ENCODE measurements around the gene ETHE1. TPM values are rescaled to one million over a fixed set of nuclear protein-coding genes. Genes with fewer than 3 reads are reported as not detected.

Gene ETHE1
- total RNA-seq, 1 experiment from 2014 or later, result 78.0 TPM

DNA sequence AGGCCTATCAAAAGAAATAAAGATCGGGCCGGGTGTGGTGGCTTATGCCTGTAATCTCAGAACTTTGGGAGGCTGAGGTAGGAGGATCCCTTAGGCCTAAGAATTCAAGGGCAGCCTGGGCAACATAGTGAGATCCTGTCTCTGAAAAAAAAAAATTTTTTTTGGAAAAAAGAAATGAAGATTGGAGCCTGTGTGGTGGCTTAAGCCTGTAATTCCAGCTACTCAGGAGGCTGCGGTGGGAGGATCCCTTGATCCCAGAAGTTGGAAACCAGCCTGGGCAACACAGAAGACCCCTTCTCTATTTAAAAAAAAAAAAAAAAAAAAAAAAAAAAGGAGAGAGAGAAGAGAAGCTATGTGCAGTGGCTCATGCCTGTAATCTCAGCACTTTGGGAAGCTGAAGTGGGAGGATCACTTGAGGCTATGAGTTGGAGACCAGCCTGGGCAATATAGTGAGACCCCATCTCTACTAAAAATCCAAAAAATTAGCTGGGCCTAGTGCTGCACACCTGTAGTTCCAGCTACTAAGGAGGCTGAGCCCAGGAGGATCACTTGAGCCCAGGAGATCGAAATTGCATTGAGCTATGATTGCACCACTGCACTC is 46.9 kb downstream of the ETHE1 start:
- peaks cover 7% of the 10 kb centered on the region for H3K4me1 Mint-ChIP-seq (ENCODE audit: insufficient read depth, unreplicated experiment)
- H3K9me3 Mint-ChIP-seq (ENCODE audit: unreplicated experiment), result no peaks in the 10 kb centered on the region
- no TSS peak for BruUV-seq (replicated peaks)
- CTCF ChIA-PET, result interaction anchor here (0.6 to 0.9 kb wide), 2 partner anchors 31 to 74 kb away, joined by 3 to 4 read pairs; no protein-coding TSS in a partner anchor
- no peak overlapping the region for H3K27ac Mint-ChIP-seq (ENCODE audit: low read depth, unreplicated experiment)
- peaks cover 31% of the 10 kb centered on the region for H3K36me3 Mint-ChIP-seq (ENCODE audit: insufficient read depth, unreplicated experiment)
- no peaks in the 10 kb centered on the region for H3K27me3 Mint-ChIP-seq (ENCODE audit: insufficient read depth, unreplicated experiment)
- intact Hi-C loops (cut with micrococcal nuclease), result no loop called here
- H3K4me3 Mint-ChIP-seq (ENCODE audit: unreplicated experiment), result no peak overlapping the region
- TF ChIP-seq, protein P1, sequence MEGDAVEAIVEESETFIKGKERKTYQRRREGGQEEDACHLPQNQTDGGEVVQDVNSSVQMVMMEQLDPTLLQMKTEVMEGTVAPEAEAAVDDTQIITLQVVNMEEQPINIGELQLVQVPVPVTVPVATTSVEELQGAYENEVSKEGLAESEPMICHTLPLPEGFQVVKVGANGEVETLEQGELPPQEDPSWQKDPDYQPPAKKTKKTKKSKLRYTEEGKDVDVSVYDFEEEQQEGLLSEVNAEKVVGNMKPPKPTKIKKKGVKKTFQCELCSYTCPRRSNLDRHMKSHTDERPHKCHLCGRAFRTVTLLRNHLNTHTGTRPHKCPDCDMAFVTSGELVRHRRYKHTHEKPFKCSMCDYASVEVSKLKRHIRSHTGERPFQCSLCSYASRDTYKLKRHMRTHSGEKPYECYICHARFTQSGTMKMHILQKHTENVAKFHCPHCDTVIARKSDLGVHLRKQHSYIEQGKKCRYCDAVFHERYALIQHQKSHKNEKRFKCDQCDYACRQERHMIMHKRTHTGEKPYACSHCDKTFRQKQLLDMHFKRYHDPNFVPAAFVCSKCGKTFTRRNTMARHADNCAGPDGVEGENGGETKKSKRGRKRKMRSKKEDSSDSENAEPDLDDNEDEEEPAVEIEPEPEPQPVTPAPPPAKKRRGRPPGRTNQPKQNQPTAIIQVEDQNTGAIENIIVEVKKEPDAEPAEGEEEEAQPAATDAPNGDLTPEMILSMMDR (IDR thresholded peaks at IDR 0.05; ENCODE audit: unreplicated experiment), result no peak
- POLR2A ChIA-PET, result interaction anchor here (0.6 to 1.1 kb wide), 3 partner anchors 15 to 115 kb away, joined by 3 to 6 read pairs (median 3); no protein-coding TSS in a partner anchor
- no peak for DNase-seq (ENCODE audit: unreplicated experiment)

DNA sequence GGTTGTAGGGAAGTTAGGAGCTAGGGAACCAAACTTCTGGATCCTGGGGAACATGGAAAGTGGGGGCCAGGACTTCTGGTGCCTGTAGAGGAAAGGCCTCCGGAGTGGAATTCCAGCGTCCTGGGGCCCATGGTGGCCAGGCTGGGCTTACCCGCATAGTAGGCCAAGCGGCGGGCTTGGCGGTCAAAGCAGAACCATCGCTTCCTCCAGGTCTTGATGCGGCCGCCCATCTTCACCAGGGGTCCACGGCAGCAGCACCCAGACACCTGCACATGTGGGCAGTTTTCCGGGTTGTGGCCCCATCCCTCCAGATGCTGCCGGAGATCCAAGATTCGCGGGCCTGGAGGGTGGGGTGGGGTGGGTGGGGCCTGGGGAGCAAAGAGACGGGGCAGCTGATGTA is 47.8 kb downstream of the ETHE1 start:
- CTCF ChIA-PET, result interaction anchor here (0.6 kb wide), 2 partner anchors 16 to 31 kb away, joined by 3 read pairs; no protein-coding TSS in a partner anchor
- Mint-ChIP-seq H3K9me3 (ENCODE audit: unreplicated experiment) (no peaks in the 10 kb centered on the region), H3K27me3 (ENCODE audit: insufficient read depth, unreplicated experiment) (no peaks in the 10 kb centered on the region), H3K4me3 (ENCODE audit: unreplicated experiment) (no peak overlapping the region), H3K4me1 (ENCODE audit: insufficient read depth, unreplicated experiment) (peaks cover 9% of the 10 kb centered on the region), H3K36me3 (ENCODE audit: insufficient read depth, unreplicated experiment) (peaks cover 34% of the 10 kb centered on the region), H3K27ac (ENCODE audit: low read depth, unreplicated experiment) (no peak overlapping the region)
- TF ChIP-seq, protein P1 (IDR thresholded peaks at IDR 0.05; ENCODE audit: unreplicated experiment), result no peak
- POLR2A ChIA-PET, result interaction anchor here (0.9 to 1.2 kb wide), 2 partner anchors 13 to 23 kb away, joined by 3 to 6 read pairs; partner anchors contain the start of gene LYPD3
- no peak for DNase-seq (ENCODE audit: unreplicated experiment)
- no TSS peak for BruUV-seq (replicated peaks)
- intact Hi-C loops (cut with micrococcal nuclease), result no loop called here

DNA sequence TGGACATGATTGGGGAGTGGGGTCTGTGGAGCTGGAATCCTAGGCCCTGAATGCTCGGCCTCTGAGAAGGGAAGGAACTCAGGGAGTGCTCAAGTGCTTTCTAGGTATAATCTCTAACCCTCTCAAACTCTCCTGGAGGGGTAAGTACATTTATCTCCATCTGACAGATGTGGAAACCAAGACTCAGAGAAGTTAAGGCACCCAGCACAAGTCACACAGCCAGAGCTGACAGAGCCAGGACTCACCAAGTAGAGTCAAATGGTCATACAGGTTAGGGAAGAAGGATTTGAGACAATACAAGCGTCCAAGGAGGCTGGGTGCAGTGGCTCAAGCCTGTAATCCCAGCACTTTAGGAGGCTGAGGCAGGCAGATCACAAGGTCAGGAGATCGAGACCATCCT is 48.7 kb downstream of the ETHE1 start:
- Mint-ChIP-seq H3K4me1 (ENCODE audit: insufficient read depth, unreplicated experiment) (peaks cover 14% of the 10 kb centered on the region), H3K4me3 (ENCODE audit: unreplicated experiment) (no peak overlapping the region), H3K9me3 (ENCODE audit: unreplicated experiment) (no peaks in the 10 kb centered on the region), H3K27me3 (ENCODE audit: insufficient read depth, unreplicated experiment) (no peaks in the 10 kb centered on the region), H3K36me3 (ENCODE audit: insufficient read depth, unreplicated experiment) (peaks cover 37% of the 10 kb centered on the region), H3K27ac (ENCODE audit: low read depth, unreplicated experiment) (peak overlapping the region; percentile 16)
- ChIA-PET POLR2A (interaction anchor here (0.6 to 1.2 kb wide), 2 partner anchors 13 to 35 kb away, joined by 3 read pairs; partner anchors contain the start of gene LYPD3), CTCF (interaction anchor here (0.6 kb wide), 1 partner anchor 46 kb away, joined by 3 read pairs; no protein-coding TSS in a partner anchor)
- TF ChIP-seq, protein P1 (IDR thresholded peaks at IDR 0.05; ENCODE audit: unreplicated experiment), result no peak
- no TSS peak for BruUV-seq (replicated peaks)
- no peak for DNase-seq (ENCODE audit: unreplicated experiment)
- intact Hi-C loops (cut with micrococcal nuclease), result no loop called here

DNA sequence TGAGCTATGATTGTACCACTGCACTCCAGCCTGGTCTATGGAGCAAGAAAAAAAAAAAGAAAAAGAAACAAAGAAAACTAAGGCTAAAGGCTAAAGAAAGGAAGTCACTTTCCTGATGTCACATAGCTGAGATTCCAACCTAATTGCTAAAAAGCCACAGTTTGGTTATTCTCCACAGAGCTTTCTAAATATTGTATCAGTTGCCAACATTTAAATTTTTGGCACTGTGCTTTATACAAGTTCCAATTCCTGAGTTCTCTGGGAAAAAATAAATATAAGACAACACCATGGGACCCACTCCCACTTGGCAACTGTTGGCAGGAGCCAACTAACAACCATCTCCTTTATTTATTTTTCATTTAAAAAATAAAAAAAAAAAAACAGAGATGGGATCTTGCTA is 50.4 kb downstream of the ETHE1 start:
- peaks cover 37% of the 10 kb centered on the region for H3K36me3 Mint-ChIP-seq (ENCODE audit: insufficient read depth, unreplicated experiment)
- H3K4me3 Mint-ChIP-seq (ENCODE audit: unreplicated experiment), result no peak overlapping the region
- H3K27ac Mint-ChIP-seq (ENCODE audit: low read depth, unreplicated experiment), result peak overlapping the region; percentile 49
- H3K9me3 Mint-ChIP-seq (ENCODE audit: unreplicated experiment), result no peaks in the 10 kb centered on the region
- no peaks in the 10 kb centered on the region for H3K27me3 Mint-ChIP-seq (ENCODE audit: insufficient read depth, unreplicated experiment)
- POLR2A ChIA-PET, result interaction anchor here (1.0 to 1.9 kb wide), 2 partner anchors 13 to 27 kb away, joined by 4 read pairs; partner anchors contain the start of gene PHLDB3
- DNase-seq (ENCODE audit: unreplicated experiment), result no peak
- TF ChIP-seq, protein P1 (IDR thresholded peaks at IDR 0.05; ENCODE audit: unreplicated experiment), result no peak
- intact Hi-C loops (cut with micrococcal nuclease), result no loop called here
- CTCF ChIA-PET, result no interaction called here
- H3K4me1 Mint-ChIP-seq (ENCODE audit: insufficient read depth, unreplicated experiment), result peaks cover 14% of the 10 kb centered on the region
- BruUV-seq (replicated peaks), result no TSS peak

All from MCF 10A (cell line).